ENCODE results near the gene GPR156.

Gene GPR156

DNA sequence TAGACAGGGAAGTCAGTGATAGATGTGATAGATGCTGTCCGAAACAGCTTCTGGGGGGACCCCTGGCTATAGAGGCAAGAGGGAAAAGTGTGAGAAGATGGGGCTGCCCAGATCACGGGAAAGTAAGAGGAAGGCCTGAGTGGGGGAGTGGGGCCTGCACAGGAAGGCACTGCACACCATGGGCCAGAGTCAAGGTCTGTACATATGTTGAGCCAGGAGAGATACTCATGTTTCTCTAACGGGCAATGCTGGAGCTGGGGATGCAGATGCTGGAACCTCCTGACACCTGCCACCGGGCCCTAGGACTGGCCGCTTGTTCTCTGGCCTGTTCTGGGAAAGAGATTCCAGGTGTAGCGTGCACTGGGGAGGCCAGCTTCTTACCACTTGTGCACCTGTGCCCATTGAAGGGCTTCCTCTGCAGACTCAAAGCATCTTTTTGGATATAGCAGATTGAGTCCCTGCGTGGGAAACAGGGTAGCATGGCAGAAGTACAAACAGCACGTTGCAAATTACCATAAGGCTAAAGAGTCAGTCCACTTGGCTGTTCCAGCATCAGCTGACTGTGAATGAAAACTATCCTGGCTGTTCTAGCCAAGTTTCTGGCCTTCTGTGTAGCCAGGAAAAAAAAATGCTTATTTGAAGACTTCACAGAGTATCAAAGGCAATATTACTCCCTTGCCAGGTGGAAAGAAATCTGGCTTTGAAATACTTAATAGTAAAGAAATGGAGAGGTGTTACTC is 113.7 kb downstream of the GPR156 start:
- H3K27ac ChIP-seq = no peak overlapping the region

DNA sequence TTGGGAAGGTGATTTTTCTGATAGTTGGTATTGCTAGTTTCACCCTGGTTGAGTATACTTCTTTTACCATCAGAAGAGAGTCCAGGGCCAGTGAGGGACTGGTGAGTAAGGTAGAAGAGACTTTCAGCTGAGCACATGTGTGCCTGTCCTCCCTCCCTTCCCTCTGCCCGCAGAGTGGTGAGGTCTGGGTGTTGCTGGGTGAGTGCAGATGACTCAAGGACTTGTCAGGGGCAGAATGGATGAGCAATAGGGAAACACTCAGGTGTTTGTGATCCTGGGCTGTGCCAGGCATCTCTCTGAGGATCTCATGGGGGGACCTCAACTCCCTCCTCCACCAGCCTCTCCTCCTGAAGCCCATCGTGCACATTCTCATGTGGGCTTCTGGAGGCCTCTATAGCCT is 114.8 kb downstream of the GPR156 start:
- TF ChIP-seq, protein P1, sequence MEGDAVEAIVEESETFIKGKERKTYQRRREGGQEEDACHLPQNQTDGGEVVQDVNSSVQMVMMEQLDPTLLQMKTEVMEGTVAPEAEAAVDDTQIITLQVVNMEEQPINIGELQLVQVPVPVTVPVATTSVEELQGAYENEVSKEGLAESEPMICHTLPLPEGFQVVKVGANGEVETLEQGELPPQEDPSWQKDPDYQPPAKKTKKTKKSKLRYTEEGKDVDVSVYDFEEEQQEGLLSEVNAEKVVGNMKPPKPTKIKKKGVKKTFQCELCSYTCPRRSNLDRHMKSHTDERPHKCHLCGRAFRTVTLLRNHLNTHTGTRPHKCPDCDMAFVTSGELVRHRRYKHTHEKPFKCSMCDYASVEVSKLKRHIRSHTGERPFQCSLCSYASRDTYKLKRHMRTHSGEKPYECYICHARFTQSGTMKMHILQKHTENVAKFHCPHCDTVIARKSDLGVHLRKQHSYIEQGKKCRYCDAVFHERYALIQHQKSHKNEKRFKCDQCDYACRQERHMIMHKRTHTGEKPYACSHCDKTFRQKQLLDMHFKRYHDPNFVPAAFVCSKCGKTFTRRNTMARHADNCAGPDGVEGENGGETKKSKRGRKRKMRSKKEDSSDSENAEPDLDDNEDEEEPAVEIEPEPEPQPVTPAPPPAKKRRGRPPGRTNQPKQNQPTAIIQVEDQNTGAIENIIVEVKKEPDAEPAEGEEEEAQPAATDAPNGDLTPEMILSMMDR (conservative IDR thresholded peaks at IDR 0.05) = no peak
- TF ChIP-seq ZFX (IDR thresholded peaks at IDR 0.05) = no peak
- H3K27ac ChIP-seq = no peak overlapping the region

More for the DNA sequence above, 113.7 kb downstream of the GPR156 start:
- TF ChIP-seq, protein P1 (conservative IDR thresholded peaks at IDR 0.05) = no peak
- no peak for TF ChIP-seq ZFX (IDR thresholded peaks at IDR 0.05)

DNA sequence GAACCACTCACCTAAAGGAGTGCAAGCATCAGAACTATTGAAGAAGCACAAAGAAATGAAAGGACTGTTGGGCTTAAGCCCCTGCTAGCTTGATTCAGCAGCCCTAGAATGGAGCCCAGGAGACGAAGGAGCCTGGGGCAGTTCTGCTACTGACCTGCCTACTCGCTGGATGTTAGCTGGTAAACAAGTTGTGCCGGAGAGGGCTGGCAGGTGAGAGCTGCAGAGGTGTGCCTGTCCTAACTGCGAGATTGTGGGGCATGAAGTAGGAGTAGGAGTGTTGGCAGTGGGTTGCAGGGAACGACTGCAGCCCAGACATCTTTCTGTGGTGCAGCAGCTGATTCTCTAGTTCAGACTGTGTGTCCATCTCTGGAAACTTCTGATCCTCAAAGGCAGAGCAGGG is 115.6 kb downstream of the GPR156 start:
- TF ChIP-seq ZFX (IDR thresholded peaks at IDR 0.05) = no peak
- TF ChIP-seq, protein P1 (conservative IDR thresholded peaks at IDR 0.05) = no peak
- H3K27ac ChIP-seq = no peak overlapping the region

DNA sequence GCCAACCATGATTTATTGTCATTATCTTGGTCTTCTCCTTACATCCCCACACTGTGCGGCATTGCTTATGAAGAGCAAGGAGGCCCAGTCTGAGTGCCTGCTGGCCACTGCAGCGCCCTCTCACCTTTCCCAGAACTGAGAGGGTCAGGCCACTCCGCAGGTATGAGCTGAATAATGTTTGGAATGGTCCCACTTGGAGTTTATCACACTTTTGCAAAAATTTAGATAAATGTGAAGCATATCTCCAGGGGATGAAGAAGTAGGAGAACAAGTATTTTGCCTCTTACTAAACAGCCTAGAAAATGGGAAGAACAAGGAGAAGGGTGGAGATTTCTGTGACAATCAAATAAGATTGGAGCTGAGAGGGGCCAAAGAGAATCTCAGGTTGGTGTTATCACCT is 116.4 kb downstream of the GPR156 start:
- H3K27ac ChIP-seq = no peak overlapping the region
- no peak for TF ChIP-seq ZFX (IDR thresholded peaks at IDR 0.05)
- TF ChIP-seq, protein P1 (conservative IDR thresholded peaks at IDR 0.05) = no peak

DNA sequence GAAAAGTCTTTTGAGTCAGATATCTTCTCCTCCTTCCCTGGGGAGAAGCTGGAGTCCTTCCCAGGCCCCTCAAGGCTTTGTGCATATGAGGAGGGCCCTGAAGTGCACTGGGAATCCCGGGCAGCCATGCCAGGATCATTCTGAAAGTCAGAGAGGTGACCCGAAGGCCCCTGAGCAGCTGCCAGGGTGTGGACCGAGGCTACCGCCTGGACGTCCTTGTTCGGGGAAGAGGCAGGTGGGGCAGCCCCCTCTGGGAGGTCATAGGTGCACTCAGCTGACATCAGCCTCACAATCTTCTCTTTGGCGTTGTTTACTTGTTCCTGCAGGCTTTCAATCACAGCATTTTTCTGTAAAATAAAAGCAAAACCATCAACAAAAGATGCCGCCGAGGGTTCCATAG is 117.0 kb downstream of the GPR156 start:
- H3K27ac ChIP-seq = no peak overlapping the region
- TF ChIP-seq ZFX (IDR thresholded peaks at IDR 0.05) = no peak
- TF ChIP-seq, protein P1 (conservative IDR thresholded peaks at IDR 0.05) = no peak

- TF ChIP-seq, protein P1 (conservative IDR thresholded peaks at IDR 0.05) = no peak
- no peak for TF ChIP-seq ZFX (IDR thresholded peaks at IDR 0.05)
- H3K27ac ChIP-seq = no peak overlapping the region
These were observed 117.5 kb downstream of the GPR156 start for GRCh38 chr3:120167488-120167887.

DNA sequence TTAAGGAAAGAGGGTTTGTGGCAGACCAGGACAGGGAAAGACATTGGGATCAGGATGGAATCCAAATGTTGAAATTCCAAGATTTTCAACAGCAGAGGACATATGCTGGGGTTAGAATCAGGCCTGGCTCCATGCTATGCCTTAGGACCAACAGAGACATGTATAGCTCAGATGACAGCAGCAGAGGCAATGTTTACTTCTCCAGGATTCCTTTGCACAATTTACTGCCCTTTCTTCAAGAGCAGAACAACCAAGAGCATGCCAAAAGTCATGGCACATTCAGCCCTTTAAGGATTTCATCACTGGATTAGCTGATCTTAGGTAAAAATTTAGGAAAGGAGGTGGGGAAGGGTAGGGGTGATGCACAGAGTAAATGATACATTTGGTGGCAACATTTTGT is 121.2 kb downstream of the GPR156 start:
- no peak for TF ChIP-seq ZFX (IDR thresholded peaks at IDR 0.05)
- TF ChIP-seq, protein P1 (conservative IDR thresholded peaks at IDR 0.05) = no peak
- no peak overlapping the region for H3K27ac ChIP-seq
